SK-N-MC (cell line): ENCODE results near the gene PRR14.
"Not testable (repeated sequence)": the region's sequence is repeated elsewhere in the genome, so short reads cannot be mapped to it uniquely, and the experiment has no call there.

Experiments
- DNase-seq: peaks from one replicate; pipeline ENCODE4 v3.0.0-alpha.2; 2011; ENCODE audit warnings: low read depth, low spot score
- H3K27ac ChIP-seq: fragments of 200-600 bp; sonication (generic); 2 replicates; pipeline ENCODE4 v1.5.1; 2016; ENCODE audit warnings: mixed run types
- H3K36me3 ChIP-seq: fragments of 200-600 bp; sonication (generic); 2 replicates; pipeline ENCODE4 v1.6.1; 2017; ENCODE audit warnings: antibody characterized with exemption, low read length, mixed read lengths; ENCODE audit not compliant: insufficient read depth
- H3K4me3 ChIP-seq: fragments of 200-600 bp; sonication (generic); 2 replicates; pipeline ENCODE4 v1.5.1; 2016
- H3K9ac ChIP-seq: fragments of 200-600 bp; sonication (generic); 2 replicates; pipeline ENCODE4 v1.8.0; 2017; ENCODE audit warnings: mixed run types, mixed read lengths; ENCODE audit not compliant: insufficient read length
- H3K9me3 ChIP-seq: fragments of 200-600 bp; sonication (generic); 2 replicates; pipeline ENCODE4 v1.6.1; 2017; ENCODE audit warnings: low read depth, mild to moderate bottlenecking, antibody characterized with exemption, low read length, moderate library complexity, mixed read lengths
- EZH2 ChIP-seq: fragments of 200-600 bp; sonication (generic); IDR thresholded peaks from one replicate; pipeline ENCODE4 v1.6.1; 2017; ENCODE audit warnings: antibody characterized with exemption
- FOXP2 ChIP-seq: optimal IDR thresholded peaks from 2 replicates; pipeline ENCODE3; 2011; ENCODE audit warnings: mild to moderate bottlenecking, moderate library complexity; ENCODE audit not compliant: insufficient read depth; ENCODE audit errors: extremely low read length, control extremely low read depth
- POLR2AphosphoS5 ChIP-seq: IDR thresholded peaks from 2 replicates; pipeline ENCODE4 v1.6.1; 2012; ENCODE audit warnings: mild to moderate bottlenecking, low read depth, low read length, borderline replicate concordance

Gene PRR14

GRCh38 chr16:30698139-30698815 lies 47.5 kb downstream of the PRR14 start:
- peak overlapping the region; percentile 99 for H3K27ac ChIP-seq
- DNase-seq = peak; percentile 81
- TF ChIP-seq EZH2 = no peak
- peak; percentile 55 for TF ChIP-seq FOXP2
- TF ChIP-seq POLR2AphosphoS5 = peak; percentile 51; the same call in 1 of the 2 replicates
- peak overlapping the region; percentile 99 for H3K4me3 ChIP-seq
- peaks cover 33% of the 10 kb centered on the region for H3K36me3 ChIP-seq
- no peaks in the 10 kb centered on the region for H3K9me3 ChIP-seq
- peak overlapping the region; percentile 100 for H3K9ac ChIP-seq

- Histone ChIP-seq H3K4me3 (peak within 1 kb of the TSS; percentile 99), H3K36me3 (peaks cover 39% of the 10 kb centered on the region), H3K9ac (peak within 1 kb of the TSS; percentile 100), H3K27ac (peak within 1 kb of the TSS; percentile 99), H3K9me3 (no peaks in the 10 kb centered on the region)
- no peak for TF ChIP-seq FOXP2
- TF ChIP-seq POLR2AphosphoS5 = no peak; the same call in none of the 2 replicates
- no peak for TF ChIP-seq EZH2
- peak; percentile 85 for DNase-seq
Measured at GRCh38 chr16:30698816-30699614, 48.3 kb downstream of the PRR14 start, which contains the start of gene SRCAP. Gene SRCAP, plus strand, starts transcription at chr16:30699171. Its CDS starts 1,654 bp downstream, at chr16:30700825.

GRCh38 chr16:30699615-30700099 lies 48.9 kb downstream of the PRR14 start:
- TF ChIP-seq POLR2AphosphoS5 (no peak), EZH2 (no peak), FOXP2 (no peak)
- H3K4me3 ChIP-seq = peak overlapping the region; percentile 99
- peaks cover 45% of the 10 kb centered on the region for H3K36me3 ChIP-seq
- H3K27ac ChIP-seq = peak overlapping the region; percentile 99
- H3K9me3 ChIP-seq = no peaks in the 10 kb centered on the region
- H3K9ac ChIP-seq = peak overlapping the region; percentile 100
- DNase-seq = no peak

- DNase-seq = no peak
- peak overlapping the region; percentile 99 for H3K4me3 ChIP-seq
- no peak overlapping the region for H3K27ac ChIP-seq
- peak overlapping the region; percentile 100 for H3K9ac ChIP-seq
- H3K9me3 ChIP-seq = no peaks in the 10 kb centered on the region
- no peak for TF ChIP-seq EZH2
- no peak for TF ChIP-seq FOXP2
- no peak for TF ChIP-seq POLR2AphosphoS5
- H3K36me3 ChIP-seq = peaks cover 52% of the 10 kb centered on the region
Measured at GRCh38 chr16:30700491-30700890, 49.7 kb downstream of the PRR14 start.

- H3K27ac ChIP-seq = no peak overlapping the region
Measured at GRCh38 chr16:30700971-30701370, 50.2 kb downstream of the PRR14 start.

GRCh38 chr16:30703071-30703470 lies 52.3 kb downstream of the PRR14 start:
- not testable (repeated sequence) for H3K27ac ChIP-seq, H3K9ac ChIP-seq, H3K9me3 ChIP-seq, H3K4me3 ChIP-seq, DNase-seq
- H3K36me3 ChIP-seq = peaks cover 78% of the 10 kb centered on the region

More at GRCh38 chr16:30700971-30701370, 50.2 kb downstream of the PRR14 start:
- Histone ChIP-seq H3K36me3 (peaks cover 57% of the 10 kb centered on the region), H3K9me3 (no peaks in the 10 kb centered on the region), H3K4me3 (no peak overlapping the region), H3K9ac (no peak overlapping the region)
- TF ChIP-seq EZH2 = no peak
- no peak for TF ChIP-seq POLR2AphosphoS5
- no peak for TF ChIP-seq FOXP2
- DNase-seq = no peak

- peaks cover 85% of the 10 kb centered on the region for H3K36me3 ChIP-seq
- no peak for TF ChIP-seq POLR2AphosphoS5
- TF ChIP-seq FOXP2 = no peak
- TF ChIP-seq EZH2 = no peak
Measured at GRCh38 chr16:30703971-30704370, 53.2 kb downstream of the PRR14 start.

More at GRCh38 chr16:30703971-30704370, 53.2 kb downstream of the PRR14 start:
- no peak for DNase-seq
- H3K9ac ChIP-seq = no peak overlapping the region
- H3K27ac ChIP-seq = no peak overlapping the region
- H3K9me3 ChIP-seq = no peaks in the 10 kb centered on the region
- H3K4me3 ChIP-seq = no peak overlapping the region
